Stomach (tissue), 9 donors: ENCODE data around the gene TMC2. TPM values are rescaled to one million over a fixed set of nuclear protein-coding genes. Genes with fewer than 3 reads are reported as not detected.
"Not testable (repeated sequence)": the region's sequence is repeated elsewhere in the genome, so short reads cannot be mapped to it uniquely, and the experiment has no call there.

ENCODE experiments used
- DNase-seq, 2 donors: peaks; one replicate each; pipeline versions ENCODE4 v3.0.0 to v3.0.0-alpha.2; 2013 to 2019
- H3K27ac ChIP-seq, 5 donors: fragments of 200-600 bp in 4 of 5; sonication (generic) in 4 of 5; one replicate each; pipeline ENCODE4 v1.5.1; 2013 to 2019; ENCODE audit warnings: mild to moderate bottlenecking in 1 of 5, moderate library complexity in 1 of 5
- H3K27me3 ChIP-seq, 3 donors: fragments of 200-600 bp; sonication (generic); one replicate each; pipeline ENCODE4 v1.5.1; 2017 to 2019; ENCODE audit warnings: mixed run types in 1 of 3
- H3K36me3 ChIP-seq, 4 donors: fragments of 200-600 bp; sonication (generic); 1 replicate in 3 of 4; 2 replicates in 1 of 4; pipeline ENCODE4 v1.5.1; 2016 to 2019
- H3K4me1 ChIP-seq, 4 donors: fragments of 200-600 bp; sonication (generic); one replicate each; pipeline ENCODE4 v1.5.1; 2016 to 2019
- H3K4me3 ChIP-seq, 4 donors: fragments of 200-600 bp; sonication (generic) in 3 of 4; one replicate each; pipeline ENCODE4 v1.5.1; 2016 to 2019; ENCODE audit warnings: mild to moderate bottlenecking in 1 of 4
- H3K9me3 ChIP-seq, 4 donors: fragments of 200-600 bp; sonication (generic); one replicate each; pipeline ENCODE4 v1.5.1; 2016 to 2019
- EP300 ChIP-seq: sonication (generic); formaldehyde crosslinking; IDR thresholded peaks from one replicate; pipeline ENCODE4 v1.6.1; 2017; ENCODE audit warnings: antibody characterized with exemption
- POLR2A ChIP-seq, 4 donors: fragments of 450-650 bp; IDR thresholded peaks; one replicate each; pipeline ENCODE4 v1.6.1; 2016; ENCODE audit warnings: antibody characterized with exemption in 4 of 4, control low read depth in 2 of 4, mild to moderate bottlenecking in 1 of 4, moderate library complexity in 1 of 4
- POLR2AphosphoS5 ChIP-seq, 3 donors: sonication (generic); formaldehyde crosslinking; IDR thresholded peaks; one replicate each; pipeline ENCODE4 v1.6.1; 2016; ENCODE audit warnings: antibody characterized with exemption in 3 of 3
- WGBS, 5 donors: extraction: QIAGEN DNeasy Blood & Tissue Kit in 3 of 5; methylation state at CpG; one replicate each; pipeline versions ENCODE4 v1.1.5 to v1.1.7; 2013 to 2018; 5-methylcytosine and 5-hydroxymethylcytosine counted together
- intact Hi-C: fragments of 100-400 bp; cut with DNase I; formaldehyde crosslinking; loops from one replicate; pipeline ENCODE4 v1.15.1; 2023; ENCODE audit warnings: low total_unique reads
- polyA plus RNA-seq, 3 donors: library from polyadenylated mRNA; stranded (reverse); fragments of 200-250 nt; gene quantifications; one replicate each; pipeline ENCODE4 v1.2.3, GENCODE V29; 2013
- total RNA-seq, 5 donors: library from RNA; depleted of rRNA; stranded (reverse); fragments of >200 nt; gene quantifications; one replicate each; pipeline versions ENCODE4 v1.1.0 to v1.2.3, GENCODE V29; 2014 to 2016
- TF ChIP-seq, protein P1 (sequence below), 7 experiments: fragments of 450-650 bp in 4 of 7; fragments of 200-600 bp in 3 of 7; sonication (generic) in 3 of 7; IDR thresholded peaks; one replicate each; pipeline ENCODE4 v1.5.1; 2016 to 2019; ENCODE audit warnings: antibody characterized with exemption in 7 of 7, control low read depth in 2 of 7, mild to moderate bottlenecking in 1 of 7
- donor health status: healthy with polysubstance abuse.
- donor health status: Bipolar disorder and iron deficiency.
- donor health status: healthy.

Gene TMC2
- total and polyA plus RNA-seq, 8 donors, result 0.03 TPM; not detected in 7

DNA sequence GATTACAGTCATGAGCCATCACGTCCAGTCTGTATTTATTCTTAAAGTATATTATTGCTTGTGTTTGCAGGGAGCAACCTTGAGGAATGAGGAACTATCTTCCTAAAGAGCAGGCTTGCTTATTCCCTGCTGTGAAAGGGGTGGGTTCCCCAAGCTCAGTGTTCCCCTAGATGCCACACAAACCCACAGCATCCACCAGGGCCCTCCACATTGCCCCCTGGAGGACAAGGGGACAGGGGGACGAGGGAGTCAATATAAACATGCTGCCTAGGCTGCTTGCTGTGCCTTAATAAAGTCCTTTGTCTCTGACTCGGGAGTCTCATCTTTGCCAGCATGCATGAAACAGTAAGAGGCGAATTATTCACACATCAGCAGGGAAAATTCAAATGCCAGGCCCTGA is 135.6 kb downstream of the TMC2 start:
- intact Hi-C loops, result no loop called here
- no peaks in the 10 kb centered on the region for H3K4me1 ChIP-seq
- no peak for DNase-seq

DNA sequence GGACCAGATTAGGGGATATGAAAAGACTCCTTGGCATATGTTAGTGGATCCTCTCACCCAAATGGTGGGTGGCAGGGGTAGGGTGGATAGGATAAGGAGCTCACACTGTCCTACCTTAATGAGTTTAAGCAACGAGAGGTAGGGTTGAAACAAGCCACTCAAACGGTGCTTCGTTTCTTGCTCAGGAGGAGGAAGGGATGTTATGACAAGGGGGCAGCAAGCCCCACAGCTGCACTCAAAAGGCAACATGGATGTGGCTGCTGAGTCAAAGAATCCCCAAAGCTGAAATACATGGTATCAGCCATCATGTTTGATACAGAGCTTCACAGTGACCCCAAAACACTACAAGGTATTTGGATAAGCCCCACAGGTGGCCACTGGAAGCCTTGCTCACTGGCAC is 136.1 kb downstream of the TMC2 start:
- TF ChIP-seq, protein P1, sequence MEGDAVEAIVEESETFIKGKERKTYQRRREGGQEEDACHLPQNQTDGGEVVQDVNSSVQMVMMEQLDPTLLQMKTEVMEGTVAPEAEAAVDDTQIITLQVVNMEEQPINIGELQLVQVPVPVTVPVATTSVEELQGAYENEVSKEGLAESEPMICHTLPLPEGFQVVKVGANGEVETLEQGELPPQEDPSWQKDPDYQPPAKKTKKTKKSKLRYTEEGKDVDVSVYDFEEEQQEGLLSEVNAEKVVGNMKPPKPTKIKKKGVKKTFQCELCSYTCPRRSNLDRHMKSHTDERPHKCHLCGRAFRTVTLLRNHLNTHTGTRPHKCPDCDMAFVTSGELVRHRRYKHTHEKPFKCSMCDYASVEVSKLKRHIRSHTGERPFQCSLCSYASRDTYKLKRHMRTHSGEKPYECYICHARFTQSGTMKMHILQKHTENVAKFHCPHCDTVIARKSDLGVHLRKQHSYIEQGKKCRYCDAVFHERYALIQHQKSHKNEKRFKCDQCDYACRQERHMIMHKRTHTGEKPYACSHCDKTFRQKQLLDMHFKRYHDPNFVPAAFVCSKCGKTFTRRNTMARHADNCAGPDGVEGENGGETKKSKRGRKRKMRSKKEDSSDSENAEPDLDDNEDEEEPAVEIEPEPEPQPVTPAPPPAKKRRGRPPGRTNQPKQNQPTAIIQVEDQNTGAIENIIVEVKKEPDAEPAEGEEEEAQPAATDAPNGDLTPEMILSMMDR (IDR thresholded peaks at IDR 0.05), result no peak
- TF ChIP-seq POLR2AphosphoS5 (IDR thresholded peaks at IDR 0.05) (no peak), POLR2A (IDR thresholded peaks at IDR 0.05) (no peak), EP300 (no peak)
- no peak for DNase-seq
- H3K36me3 ChIP-seq, result no peaks in the 10 kb centered on the region
- no peaks in the 10 kb centered on the region for H3K9me3 ChIP-seq
- intact Hi-C loops, result no loop called here
- peaks cover 0 to 4% (median 0%) of the 10 kb centered on the region in 3 donors for H3K27me3 ChIP-seq
- no peak overlapping the region for H3K4me3 ChIP-seq
- H3K27ac ChIP-seq, result no peak overlapping the region
- no peaks in the 10 kb centered on the region for H3K4me1 ChIP-seq
- WGBS, 5 donors, result 62 to 72% (median 67%) methylated on average over 3 of the region's 3 CpGs

More for the DNA sequence above, 135.6 kb downstream of the TMC2 start:
- WGBS, 5 donors, result 21 to 27% (median 26%) methylated on average over 3 to 4 of the region's 4 CpGs
- no peaks in the 10 kb centered on the region for H3K9me3 ChIP-seq
- TF ChIP-seq EP300, result no peak
- no peak for TF ChIP-seq POLR2AphosphoS5 (IDR thresholded peaks at IDR 0.05)
- H3K27me3 ChIP-seq, result peaks cover 0 to 4% (median 0%) of the 10 kb centered on the region in 3 donors
- H3K36me3 ChIP-seq, result no peaks in the 10 kb centered on the region
- no peak overlapping the region for H3K4me3 ChIP-seq
- no peak overlapping the region for H3K27ac ChIP-seq

DNA sequence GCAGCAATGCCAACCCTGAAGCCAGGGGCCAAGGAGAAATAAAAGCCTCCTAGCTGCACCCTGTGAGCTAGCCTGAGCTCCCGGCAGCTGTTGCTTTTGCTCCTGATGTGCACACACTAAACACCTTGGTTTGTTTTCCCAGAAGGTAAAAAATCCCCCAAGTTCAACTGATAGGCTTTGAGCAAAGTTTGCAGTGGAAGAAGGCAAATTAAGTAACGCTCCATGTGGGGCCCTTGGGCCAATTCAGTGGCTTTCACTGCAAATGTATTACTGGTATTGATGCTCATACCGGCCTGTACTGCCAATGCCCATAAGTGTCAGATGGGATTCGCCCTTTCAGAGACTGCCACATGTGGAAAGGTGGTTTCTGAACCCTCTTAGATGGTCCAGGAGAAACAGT is 137.1 kb downstream of the TMC2 start:
- WGBS, 5 donors, result 63 to 79% (median 70%) methylated on average over 4 of the region's 4 CpGs
- TF ChIP-seq, protein P1 (IDR thresholded peaks at IDR 0.05), result no peak
- TF ChIP-seq POLR2AphosphoS5 (IDR thresholded peaks at IDR 0.05) (no peak), EP300 (no peak)
- intact Hi-C loops, result no loop called here
- Histone ChIP-seq H3K27me3 (peaks cover 0 to 4% (median 0%) of the 10 kb centered on the region in 3 donors), H3K27ac (no peak overlapping the region), H3K4me1 (no peaks in the 10 kb centered on the region), H3K4me3 (no peak overlapping the region), H3K9me3 (no peaks in the 10 kb centered on the region), H3K36me3 (no peaks in the 10 kb centered on the region)
- no peak for DNase-seq

DNA sequence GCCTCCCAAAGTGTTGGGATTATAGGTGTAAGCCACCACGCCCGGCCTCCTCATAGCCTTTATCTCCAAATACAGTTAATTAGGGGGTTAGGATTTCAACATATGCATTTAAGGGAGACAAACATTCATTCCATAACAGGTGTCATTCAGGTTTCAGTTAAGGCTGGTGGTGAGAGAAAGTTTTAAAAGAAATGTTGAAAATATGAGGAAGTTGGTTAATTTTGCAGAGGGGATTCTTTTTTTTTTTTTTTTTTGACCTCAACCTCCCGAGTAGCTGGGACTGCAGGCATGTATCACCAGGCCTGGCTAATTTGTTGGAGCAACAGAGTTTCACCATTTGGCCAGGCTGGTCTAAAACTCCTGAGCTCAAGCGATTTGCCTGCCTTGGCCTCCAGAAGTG is 143.7 kb downstream of the TMC2 start:
- Histone ChIP-seq H3K36me3 (no peaks in the 10 kb centered on the region), H3K9me3 (no peaks in the 10 kb centered on the region), H3K27me3 (peaks cover 0 to 4% (median 0%) of the 10 kb centered on the region in 3 donors), H3K27ac (no peak overlapping the region), H3K4me3 (no peak overlapping the region), H3K4me1 (no peaks in the 10 kb centered on the region)
- no peak for DNase-seq
- TF ChIP-seq, protein P1 (IDR thresholded peaks at IDR 0.05), result no peak
- no peak for TF ChIP-seq EP300
- intact Hi-C loops, result no loop called here
- WGBS, 5 donors, result 75 to 79% (median 78%) methylated on average over 4 of the region's 4 CpGs

DNA sequence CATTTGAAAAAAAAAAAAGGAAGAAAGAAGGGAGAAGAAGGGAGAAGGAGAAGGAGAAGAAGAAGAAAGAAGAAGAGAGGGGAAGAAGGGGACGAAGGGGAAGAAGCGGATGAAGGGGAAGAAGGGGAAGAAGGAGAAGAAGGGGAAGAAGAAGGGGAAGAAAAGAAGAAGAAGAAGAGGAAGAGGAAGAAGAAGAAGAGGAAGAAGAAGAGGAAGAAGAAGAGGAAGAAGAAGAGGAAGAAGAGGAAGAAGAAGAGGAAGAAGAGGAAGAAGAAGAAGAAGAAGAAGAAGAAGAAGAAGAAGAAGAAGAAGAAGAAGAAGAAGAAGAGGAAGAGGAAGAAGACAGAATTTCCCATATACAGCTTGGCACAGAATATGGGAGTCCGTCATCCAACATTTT is 145.7 kb downstream of the TMC2 start:
- H3K27me3 ChIP-seq, result peaks cover 0 to 24% (median 3%) of the 10 kb centered on the region in 3 donors
- H3K4me3 ChIP-seq, H3K36me3 ChIP-seq, DNase-seq, H3K9me3 ChIP-seq, intact Hi-C loops, H3K4me1 ChIP-seq, H3K27ac ChIP-seq: not testable (repeated sequence)
- WGBS, 5 donors, result 66 to 84% (median 78%) methylated on average over 3 of the region's 3 CpGs

DNA sequence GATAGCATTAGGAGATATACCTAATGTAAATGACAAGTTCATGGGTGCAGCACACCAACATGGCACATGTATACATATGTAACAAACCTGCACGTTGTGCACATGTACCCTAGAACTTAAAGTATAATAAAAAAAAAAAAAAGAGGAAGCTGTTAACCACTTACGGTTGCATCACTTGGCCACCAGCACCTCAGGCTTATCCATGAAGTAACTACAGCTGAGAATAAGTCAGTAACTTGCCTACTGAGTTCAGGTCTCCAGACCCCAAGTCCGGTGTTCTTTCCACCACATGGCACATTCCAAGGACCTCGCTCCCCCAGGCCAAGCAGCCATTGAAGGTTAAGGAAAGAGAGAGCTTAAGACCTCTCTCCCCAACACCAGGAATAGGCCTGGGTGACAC is 148.4 kb downstream of the TMC2 start:
- 72 to 86% (median 83%) methylated on average over 4 of the region's 4 CpGs for WGBS, 5 donors
- Histone ChIP-seq H3K4me1 (peaks cover 0 to 10% (median 5%) of the 10 kb centered on the region in 4 donors), H3K27me3 (peaks cover 0 to 33% (median 3%) of the 10 kb centered on the region in 3 donors)
- H3K36me3 ChIP-seq, H3K27ac ChIP-seq, H3K4me3 ChIP-seq, intact Hi-C loops, DNase-seq, H3K9me3 ChIP-seq: not testable (repeated sequence)
